ENCODE measurements around the gene BANF2.
"Not testable (repeated sequence)": the region's sequence is repeated elsewhere in the genome, so short reads cannot be mapped to it uniquely, and the experiment has no call there.

BANF2 gene

DNA sequence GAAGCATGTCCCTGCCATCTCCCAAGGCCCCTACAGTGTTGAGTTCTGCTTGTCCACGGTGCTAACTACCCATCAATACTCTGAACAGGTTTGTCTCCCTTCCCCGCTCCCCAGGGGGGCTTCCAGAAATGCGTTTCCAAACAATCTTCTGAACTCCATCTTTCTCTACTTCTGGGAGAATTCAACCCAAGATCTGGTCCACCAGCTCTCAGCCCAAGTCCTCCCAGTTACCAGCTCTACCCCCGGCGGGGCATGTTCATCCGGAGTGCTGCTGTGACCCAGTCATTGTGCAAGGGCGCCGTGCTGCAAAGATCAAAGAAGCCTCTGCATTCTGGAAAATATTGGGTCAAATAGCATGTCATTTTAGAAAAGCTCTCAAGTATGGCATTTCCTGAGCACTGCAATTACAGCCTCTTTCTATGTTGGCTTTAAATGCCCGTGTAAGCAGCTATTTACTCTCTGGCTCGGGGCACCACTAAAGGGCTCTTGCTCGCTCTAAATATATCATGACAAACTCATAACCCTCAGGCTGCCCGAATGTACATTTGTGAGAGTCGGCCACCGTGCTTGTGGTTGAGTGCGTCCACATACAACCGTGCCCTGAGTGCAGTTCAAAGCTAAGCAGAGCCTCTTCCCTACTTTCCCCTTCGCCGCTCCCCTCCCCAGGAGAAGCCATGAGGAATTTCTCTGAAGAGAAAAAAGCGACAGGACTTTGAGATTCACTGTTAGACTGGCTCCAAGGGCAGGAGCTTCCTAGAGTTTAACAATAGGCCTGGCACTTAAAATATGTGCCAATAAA is 71.6 kb downstream of the BANF2 start:
- DNase-seq = no peak

- DNase-seq = no peak
These were observed 72.2 kb downstream of the BANF2 start for GRCh38 chr20:17772005-17772343.

- DNase-seq = no peak
These were observed 73.9 kb downstream of the BANF2 start for GRCh38 chr20:17773619-17774018.

- no peak for DNase-seq
These were observed 75.8 kb downstream of the BANF2 start for GRCh38 chr20:17775600-17775999.

- no peak for DNase-seq
These were observed 76.8 kb downstream of the BANF2 start for GRCh38 chr20:17776551-17776950.

DNA sequence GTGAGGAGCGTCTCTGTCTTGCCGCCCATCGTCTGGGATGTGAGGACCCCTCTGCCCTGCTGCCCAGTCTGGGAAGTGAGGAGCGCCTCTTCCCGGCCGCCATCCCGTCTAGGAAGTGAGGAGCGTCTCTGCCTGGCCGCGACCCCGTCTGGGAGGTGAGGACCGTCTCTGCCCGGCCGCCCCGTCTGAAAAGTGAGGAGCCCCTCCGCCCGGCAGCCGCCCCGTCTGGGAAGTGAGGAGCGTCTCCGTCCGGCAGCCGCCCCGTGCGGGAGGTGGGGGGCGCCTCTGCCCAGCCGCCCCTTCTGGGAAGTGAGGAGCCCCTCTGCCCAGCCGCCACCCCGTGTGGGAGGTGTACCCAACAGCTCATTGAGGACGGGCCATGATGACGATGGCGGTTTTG is 79.2 kb downstream of the BANF2 start:
- not testable (repeated sequence) for DNase-seq

- no peak for DNase-seq
These were observed 83.0 kb downstream of the BANF2 start for GRCh38 chr20:17782768-17783167.

- no peak for DNase-seq
These were observed 83.9 kb downstream of the BANF2 start for GRCh38 chr20:17783671-17784070.

GRCh38 chr20:17785007-17785406 is 85.2 kb downstream of the BANF2 start:
- DNase-seq = no peak
